HepG2 (cell line): ENCODE data around the gene CLEC18C. TPM values are rescaled to one million over a fixed set of nuclear protein-coding genes. Genes with fewer than 3 reads are reported as not detected.

ENCODE experiments used
- ATAC-seq: fragments of 200-7000 bp; cut with Tn5 transposase; 3 replicates; pipeline ENCODE4 v1.9.1; 2020; ENCODE audit warnings: mild to moderate bottlenecking, moderate library complexity
- BruUV-seq: library from RNA; stranded (reverse); fragments of 400-500 nt; replicated peaks from 2 replicates; lab custom pipeline; 2021; lab: Mats Ljungman, UMichigan
- CTCF ChIA-PET: fragments of 300-600 bp; formaldehyde crosslinking; extraction: SDS; loops from one replicate; lab custom pipeline; 2021; ENCODE audit warnings: low total read pairs, inconsistent platforms, low intra/inter-chr PET ratio; lab: Yijun Ruan, JAX
- POLR2A ChIA-PET: fragments of 350-600 bp; sonication (Branson Sonifier 250); formaldehyde crosslinking; loops from one replicate; lab custom pipeline; 2020; ENCODE audit warnings: antibody characterized with exemption, inconsistent platforms; lab: Yijun Ruan, JAX
- DNase-seq: peaks from one replicate; pipeline ENCODE4 v3.0.0-alpha.2; 2015; ENCODE audit warnings: low spot score
- FAIRE-seq: peaks from 3 replicates; lab custom pipeline; 2011; peaks lifted over from hg19 to GRCh38; lab: Jason Lieb, UNC
- H2AFZ ChIP-seq: one replicate; pipeline ENCODE4 v1.6.1; 2011; ENCODE audit warnings: low read length, inconsistent platforms
- H3K27ac ChIP-seq: fragments of 300-600 bp; 3 replicates; pipeline ENCODE4 v1.8.0; 2011; ENCODE audit warnings: mixed run types, mild to moderate bottlenecking, mixed read lengths, low read length, inconsistent platforms; ENCODE audit not compliant: insufficient read depth; ENCODE audit errors: extremely low read length
- H3K27me3 ChIP-seq, 2 experiments: fragments of 200-600 bp in 1 of 2; 2 replicates in 1 of 2; 3 replicates in 1 of 2; pipeline versions ENCODE4 v1.6.0 to v1.8.0; 2011; ENCODE audit warnings: low read length in 2 of 2, mild to moderate bottlenecking in 2 of 2, moderate library complexity in 2 of 2, inconsistent platforms in 1 of 2; ENCODE audit not compliant: insufficient read depth in 2 of 2, control insufficient read depth in 1 of 2
- H3K36me3 ChIP-seq, 2 experiments: fragments of 200-600 bp in 1 of 2; replicated peaks in 1 of 2; 2 replicates in 1 of 2; 3 replicates in 1 of 2; pipeline versions ENCODE4 v1.5.1 to v1.8.0; 2011; ENCODE audit warnings: low read length in 2 of 2, inconsistent platforms in 1 of 2; ENCODE audit not compliant: insufficient read depth in 2 of 2, control insufficient read depth in 1 of 2
- H3K4me1 ChIP-seq: 2 replicates; pipeline ENCODE4 v1.5.1; 2012; ENCODE audit warnings: low read length, inconsistent platforms; ENCODE audit not compliant: insufficient read depth
- H3K4me2 ChIP-seq: 2 replicates; pipeline ENCODE4 v1.6.0; 2011; ENCODE audit warnings: low read depth, low read length, inconsistent platforms
- H3K4me3 ChIP-seq, 3 experiments: fragments of 200-600 bp in 1 of 3; sonication (generic), shearing (Covaris generic) in 1 of 3; replicated peaks in 1 of 3; 2 replicates each; pipeline ENCODE4 v1.5.1; 2011 to 2016; ENCODE audit warnings: low read length in 3 of 3, inconsistent platforms in 2 of 3, low read depth in 2 of 3, mild to moderate bottlenecking in 2 of 3, control low read depth in 1 of 3, mixed read lengths in 1 of 3; ENCODE audit not compliant: insufficient read depth in 1 of 3
- H3K79me2 ChIP-seq: one replicate; pipeline ENCODE4 v1.6.1; 2011; ENCODE audit warnings: low read length, inconsistent platforms; ENCODE audit not compliant: insufficient read depth
- H3K9ac ChIP-seq: 2 replicates; pipeline ENCODE4 v1.6.0; 2011; ENCODE audit warnings: mild to moderate bottlenecking, low read depth, low read length, inconsistent platforms; ENCODE audit not compliant: insufficient read depth
- H3K9me3 ChIP-seq: 2 replicates; pipeline ENCODE4 v1.5.1; 2012; ENCODE audit warnings: mild to moderate bottlenecking, low read length
- H4K20me1 ChIP-seq: 2 replicates; pipeline ENCODE4 v1.6.0; 2011; ENCODE audit warnings: inconsistent platforms, mild to moderate bottlenecking, low read length, moderate library complexity; ENCODE audit not compliant: insufficient read depth
- FOXA3 ChIP-seq: IDR thresholded peaks from 2 replicates; pipeline ENCODE4 v1.6.1; 2016; ENCODE audit warnings: missing genetic modification reagents, missing compliant biosample characterization
- JARID2 ChIP-seq: sonication (generic); formaldehyde crosslinking; IDR thresholded peaks from 2 replicates; pipeline ENCODE4 v1.8.1; 2023; ENCODE audit warnings: missing genetic modification reagents, inconsistent platforms; ENCODE audit not compliant: insufficient replicate concordance
- KMT2B ChIP-seq: IDR thresholded peaks from 2 replicates; pipeline ENCODE4 v1.6.1; 2016; ENCODE audit warnings: missing genetic modification reagents, missing compliant biosample characterization
- MAF1 ChIP-seq: sonication (generic); formaldehyde crosslinking; IDR thresholded peaks from 2 replicates; pipeline ENCODE4 v1.5.0; 2020; ENCODE audit warnings: missing genetic modification reagents, borderline replicate concordance
- MBD4 ChIP-seq: IDR thresholded peaks from 2 replicates; pipeline ENCODE4 v1.6.1; 2012; ENCODE audit warnings: low read length, inconsistent platforms, borderline replicate concordance
- RORA ChIP-seq: sonication (generic); formaldehyde crosslinking; IDR thresholded peaks from 2 replicates; pipeline ENCODE4 v1.5.0; 2020; ENCODE audit warnings: mild to moderate bottlenecking, missing genetic modification reagents, moderate library complexity
- TAF1 ChIP-seq: sonication (generic); formaldehyde crosslinking; IDR thresholded peaks from 2 replicates; pipeline ENCODE4 v1.4.0; 2020; ENCODE audit warnings: missing genetic modification reagents
- ZNF143 ChIP-seq: sonication (generic); formaldehyde crosslinking; IDR thresholded peaks from 2 replicates; pipeline ENCODE4 v1.4.0; 2020; ENCODE audit warnings: missing genetic modification reagents
- ZNF431 ChIP-seq: sonication (generic); formaldehyde crosslinking; IDR thresholded peaks from 2 replicates; pipeline ENCODE4 v1.9.0; 2022; ENCODE audit warnings: missing genetic modification reagents, low read depth, mild to moderate bottlenecking, borderline replicate concordance
- ZNF543 ChIP-seq: sonication (generic); formaldehyde crosslinking; IDR thresholded peaks from 2 replicates; pipeline ENCODE4 v1.4.0; 2020; ENCODE audit warnings: mild to moderate bottlenecking, missing genetic modification reagents
- ZNF615 ChIP-seq: sonication (generic); formaldehyde crosslinking; IDR thresholded peaks from 2 replicates; pipeline ENCODE4 v1.5.0; 2020; ENCODE audit warnings: mild to moderate bottlenecking, missing genetic modification reagents, borderline replicate concordance
- ZSCAN30 ChIP-seq: sonication (generic); formaldehyde crosslinking; IDR thresholded peaks from 2 replicates; pipeline ENCODE4 v1.5.0; 2020; ENCODE audit warnings: mild to moderate bottlenecking, missing genetic modification reagents
- WGBS: methylation state at CpG from one replicate; pipeline ENCODE4 v1.1.6; 2017; ENCODE audit warnings: low lambda C conversion rate; 5-methylcytosine and 5-hydroxymethylcytosine counted together
- in situ Hi-C: cut with HindIII; loops from 2 replicates; pipeline ENCODE4 v1.10.0; 2017; ENCODE audit warnings: low pct_unique_long_range_greater_than_20kb; ENCODE audit not compliant: extremely low pct_ligation_motif_present
- intact Hi-C: fragments of 100-400 bp; cut with micrococcal nuclease; formaldehyde crosslinking; loops from one replicate; pipeline ENCODE4 v1.10.0; 2022; ENCODE audit not compliant: unreplicated experiment
- polyA plus RNA-seq, 8 experiments: library from polyadenylated mRNA; depleted of rRNA in 3 of 8; stranded (reverse) in 7 of 8; unstranded in 1 of 8; fragments of >200 nt; fragmentation: Illumina TruSeq in 4 of 8; extraction: Trizol in 4 of 8; gene quantifications; 2 replicates each; pipeline versions ENCODE4 v1.2.1 to v1.2.3, GENCODE V29; 2011 to 2016; ENCODE audit warnings: low read depth in 4 of 8, missing spikeins in 1 of 8, mixed read lengths in 1 of 8; ENCODE audit not compliant: insufficient read depth in 1 of 8
- total RNA-seq, 5 experiments: library from RNA; depleted of rRNA; stranded (reverse); fragments of >200 nt; fragmentation: Illumina TruSeq; extraction: Trizol; gene quantifications; 2 replicates each; pipeline ENCODE4 v1.2.3, GENCODE V29; 2016; ENCODE audit warnings: low read depth in 1 of 5
- TF ChIP-seq, protein P1 (sequence below): sonication (generic); formaldehyde crosslinking; IDR thresholded peaks from 2 replicates; pipeline ENCODE4 v1.4.0; 2020; ENCODE audit warnings: missing genetic modification reagents
- TF ChIP-seq, protein P2 (sequence below): conservative IDR thresholded peaks from 2 replicates; pipeline ENCODE4 v1.6.1; 2018; ENCODE audit warnings: missing genetic modification reagents
- TF ChIP-seq, protein P3 (sequence below): sonication (generic); IDR thresholded peaks from 2 replicates; pipeline ENCODE4 v1.6.1; 2016; ENCODE audit warnings: low read depth, borderline replicate concordance
- TF ChIP-seq, protein P4 (sequence below): sonication (generic); formaldehyde crosslinking; IDR thresholded peaks from 2 replicates; pipeline ENCODE4 v1.5.1; 2020; ENCODE audit warnings: missing genetic modification reagents, mild to moderate bottlenecking, borderline replicate concordance
- TF ChIP-seq, protein P5 (sequence below): sonication (generic); formaldehyde crosslinking; IDR thresholded peaks from 2 replicates; pipeline ENCODE4 v1.4.0; 2020; ENCODE audit warnings: mild to moderate bottlenecking, low read depth, missing genetic modification reagents

The CLEC18C gene
- total and polyA plus RNA-seq, 2 of the 13 experiments (the other 11 are each of a cell fraction or from before 2014, with no cell fraction given) = 0.15 to 0.29 TPM

DNA sequence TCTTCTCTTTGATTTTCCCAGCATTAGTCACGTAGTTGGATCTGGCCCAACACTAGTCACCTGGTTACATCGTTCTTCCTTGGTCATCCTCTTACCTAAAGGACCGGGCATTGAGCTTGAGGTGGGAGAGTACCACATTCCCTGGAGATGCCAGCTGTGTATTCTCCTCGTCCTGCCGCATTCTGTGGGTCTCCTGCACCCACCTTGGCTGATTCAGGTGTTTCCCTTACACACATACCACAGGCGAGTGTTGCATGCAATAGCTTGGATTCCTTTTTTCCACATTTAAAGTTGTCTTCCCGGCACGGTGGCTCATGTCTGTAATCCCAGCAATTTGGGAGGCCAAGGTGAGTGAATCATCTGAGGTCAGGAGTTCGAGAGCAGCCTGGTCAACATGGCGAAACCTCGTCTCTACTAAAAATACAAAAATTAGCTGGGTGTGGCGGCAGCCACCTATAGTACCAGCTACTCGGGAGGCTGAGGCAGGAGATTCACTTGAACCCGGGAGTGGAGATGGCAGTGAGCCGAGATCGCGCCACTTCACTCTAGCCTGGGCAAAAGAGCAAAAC, 21.6 kb upstream of the CLEC18C start (continued):
- TF ChIP-seq, protein P1, sequence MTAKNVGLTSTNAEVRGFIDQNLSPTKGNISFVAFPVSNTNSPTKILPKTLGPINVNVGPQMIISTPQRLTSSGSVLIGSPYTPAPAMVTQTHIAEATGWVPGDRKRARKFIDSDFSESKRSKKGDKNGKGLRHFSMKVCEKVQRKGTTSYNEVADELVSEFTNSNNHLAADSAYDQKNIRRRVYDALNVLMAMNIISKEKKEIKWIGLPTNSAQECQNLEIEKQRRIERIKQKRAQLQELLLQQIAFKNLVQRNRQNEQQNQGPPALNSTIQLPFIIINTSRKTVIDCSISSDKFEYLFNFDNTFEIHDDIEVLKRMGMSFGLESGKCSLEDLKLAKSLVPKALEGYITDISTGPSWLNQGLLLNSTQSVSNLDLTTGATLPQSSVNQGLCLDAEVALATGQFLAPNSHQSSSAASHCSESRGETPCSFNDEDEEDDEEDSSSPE (CRISPR knock-in tag) = no peak
- TF ChIP-seq ZNF615 = no peak
- TF ChIP-seq, all 625 proteins: peak for 29

DNA sequence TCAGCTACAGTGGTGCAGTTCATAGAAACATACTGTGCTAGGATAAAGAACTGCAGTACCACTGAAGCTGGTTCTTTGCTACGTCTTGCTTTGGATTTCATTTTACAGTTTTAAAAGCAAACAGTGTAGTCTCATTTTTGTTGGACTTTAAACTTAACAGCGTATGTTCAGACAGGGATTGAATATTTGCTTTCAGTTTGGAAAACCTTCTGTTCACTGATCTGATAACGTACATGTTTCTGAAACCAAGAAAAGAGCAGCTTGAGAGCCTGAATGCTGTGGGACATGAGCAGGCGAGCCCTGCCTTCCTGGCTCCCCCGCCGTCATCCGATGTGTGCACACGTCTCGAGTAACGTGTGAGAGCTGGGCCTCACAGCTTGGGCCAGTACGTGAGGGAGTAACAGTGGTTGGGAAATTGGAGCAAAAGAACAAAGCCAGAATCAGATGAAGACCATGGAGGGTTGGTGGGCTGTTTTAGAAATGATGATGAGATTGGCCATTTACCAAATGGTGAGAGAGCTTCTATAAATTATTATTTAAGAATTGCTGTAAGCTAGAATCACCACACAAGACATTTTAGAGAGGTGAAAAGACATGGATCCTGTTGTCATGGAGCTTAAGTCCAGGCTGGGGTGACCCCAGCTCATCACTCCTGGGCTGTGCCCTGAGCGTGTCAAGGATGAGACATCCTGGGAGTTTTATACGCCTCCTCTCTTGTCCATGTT, 20.8 kb upstream of the CLEC18C start:
- ATAC-seq (peak; percentile 73), DNase-seq (peak; percentile 91), FAIRE-seq (peak; percentile 76)
- ChIA-PET CTCF (no interaction called here), POLR2A (interaction anchor here (1.2 to 2.9 kb wide), 7 partner anchors 9 to 147 kb away, joined by 3 to 17 read pairs (median 7); partner anchors contain the start of genes AARS1, DDX19B, EXOSC6 and PDPR)
- H3K79me2 ChIP-seq = no peaks in the 10 kb centered on the region
- H4K20me1 ChIP-seq = no peaks in the 10 kb centered on the region
- in situ Hi-C loops (no loop called here), intact Hi-C loops (loop anchor here (2.0 to 10.0 kb wide), 3 partner anchors 34 to 100 kb away; partner anchors contain the start of gene EXOSC6)
- no TSS peak for BruUV-seq
- peak overlapping the region in 2 of 3 experiments; percentile 24 to 57; a peak in 4 of 6 replicates for H3K4me3 ChIP-seq
- peak overlapping the region; percentile 84 for H3K27ac ChIP-seq
- H3K4me2 ChIP-seq = peak overlapping the region; percentile 84
- peaks cover 10 to 47% of the 10 kb centered on the region in 2 experiments for H3K36me3 ChIP-seq
- H3K27me3 ChIP-seq = no peaks in the 10 kb centered on the region
- H3K9ac ChIP-seq = peak overlapping the region; percentile 68
- no peak overlapping the region for H2AFZ ChIP-seq
- peaks cover 44% of the 10 kb centered on the region for H3K4me1 ChIP-seq
- 24% methylated on average over 13 of the region's 13 CpGs for WGBS
- no peaks in the 10 kb centered on the region for H3K9me3 ChIP-seq
- TF ChIP-seq ZNF143 = no peak
- no peak for TF ChIP-seq MBD4
- peak; percentile 57 for TF ChIP-seq JARID2 (CRISPR knock-in tag)
- TF ChIP-seq, protein P2, sequence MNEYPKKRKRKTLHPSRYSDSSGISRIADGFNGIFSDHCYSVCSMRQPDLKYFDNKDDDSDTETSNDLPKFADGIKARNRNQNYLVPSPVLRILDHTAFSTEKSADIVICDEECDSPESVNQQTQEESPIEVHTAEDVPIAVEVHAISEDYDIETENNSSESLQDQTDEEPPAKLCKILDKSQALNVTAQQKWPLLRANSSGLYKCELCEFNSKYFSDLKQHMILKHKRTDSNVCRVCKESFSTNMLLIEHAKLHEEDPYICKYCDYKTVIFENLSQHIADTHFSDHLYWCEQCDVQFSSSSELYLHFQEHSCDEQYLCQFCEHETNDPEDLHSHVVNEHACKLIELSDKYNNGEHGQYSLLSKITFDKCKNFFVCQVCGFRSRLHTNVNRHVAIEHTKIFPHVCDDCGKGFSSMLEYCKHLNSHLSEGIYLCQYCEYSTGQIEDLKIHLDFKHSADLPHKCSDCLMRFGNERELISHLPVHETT = no peak
- TF ChIP-seq, protein P3, sequence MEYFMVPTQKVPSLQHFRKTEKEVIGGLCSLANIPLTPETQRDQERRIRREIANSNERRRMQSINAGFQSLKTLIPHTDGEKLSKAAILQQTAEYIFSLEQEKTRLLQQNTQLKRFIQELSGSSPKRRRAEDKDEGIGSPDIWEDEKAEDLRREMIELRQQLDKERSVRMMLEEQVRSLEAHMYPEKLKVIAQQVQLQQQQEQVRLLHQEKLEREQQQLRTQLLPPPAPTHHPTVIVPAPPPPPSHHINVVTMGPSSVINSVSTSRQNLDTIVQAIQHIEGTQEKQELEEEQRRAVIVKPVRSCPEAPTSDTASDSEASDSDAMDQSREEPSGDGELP = 0 out of 2 replicates have a peak, but pooled peaks have one; percentile 42
- TF ChIP-seq FOXA3 (CRISPR knock-in tag) = peak; percentile 75
- TF ChIP-seq TAF1 (CRISPR knock-in tag) = peak; percentile 37; the same call in 1 of the 2 replicates
- TF ChIP-seq, protein P4, sequence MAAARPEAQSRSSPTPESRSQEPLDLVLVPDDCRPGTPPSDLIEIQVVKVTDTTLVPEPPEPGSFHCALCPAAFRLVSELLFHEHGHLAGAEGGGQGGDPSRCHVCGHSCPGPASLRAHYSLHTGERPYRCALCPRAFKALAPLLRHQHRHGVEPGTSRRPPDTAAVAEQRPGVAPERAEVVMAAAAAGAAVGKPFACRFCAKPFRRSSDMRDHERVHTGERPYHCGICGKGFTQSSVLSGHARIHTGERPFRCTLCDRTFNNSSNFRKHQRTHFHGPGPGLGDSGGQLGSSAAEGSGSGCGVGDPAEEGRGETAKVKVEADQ (CRISPR knock-in tag) = no peak
- no peak; the same call in 1 of the 2 replicates for TF ChIP-seq KMT2B (CRISPR knock-in tag)
- 0 out of 2 replicates have a peak, but pooled peaks have one; percentile 52 for TF ChIP-seq ZNF543 (CRISPR knock-in tag)
- no peak for TF ChIP-seq ZSCAN30
- TF ChIP-seq MAF1 (CRISPR knock-in tag) = no peak
- TF ChIP-seq, protein P5, sequence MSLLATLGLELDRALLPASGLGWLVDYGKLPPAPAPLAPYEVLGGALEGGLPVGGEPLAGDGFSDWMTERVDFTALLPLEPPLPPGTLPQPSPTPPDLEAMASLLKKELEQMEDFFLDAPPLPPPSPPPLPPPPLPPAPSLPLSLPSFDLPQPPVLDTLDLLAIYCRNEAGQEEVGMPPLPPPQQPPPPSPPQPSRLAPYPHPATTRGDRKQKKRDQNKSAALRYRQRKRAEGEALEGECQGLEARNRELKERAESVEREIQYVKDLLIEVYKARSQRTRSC (CRISPR knock-in tag) = peak; percentile 69; the same call in 1 of the 2 replicates
- no peak for TF ChIP-seq RORA (CRISPR knock-in tag)
- TF ChIP-seq ZNF431 (CRISPR knock-in tag) = no peak
